DND-41 (cell line): ENCODE measurements around the gene GP9.

Experiments used
- EZH2 ChIP-seq: IDR thresholded peaks from 3 replicates; pipeline ENCODE4 v1.6.1; 2012; ENCODE audit warnings: borderline replicate concordance, low read depth, mild to moderate bottlenecking, moderate library complexity, low read length, inconsistent platforms; ENCODE audit not compliant: severe bottlenecking
- TF ChIP-seq, protein P1 (sequence below): IDR thresholded peaks from 2 replicates; pipeline ENCODE4 v1.5.1; 2012; ENCODE audit warnings: borderline replicate concordance, low read length, moderate library complexity, mild to moderate bottlenecking; ENCODE audit not compliant: poor library complexity, severe bottlenecking; ENCODE audit errors: extremely low read depth

DNA sequence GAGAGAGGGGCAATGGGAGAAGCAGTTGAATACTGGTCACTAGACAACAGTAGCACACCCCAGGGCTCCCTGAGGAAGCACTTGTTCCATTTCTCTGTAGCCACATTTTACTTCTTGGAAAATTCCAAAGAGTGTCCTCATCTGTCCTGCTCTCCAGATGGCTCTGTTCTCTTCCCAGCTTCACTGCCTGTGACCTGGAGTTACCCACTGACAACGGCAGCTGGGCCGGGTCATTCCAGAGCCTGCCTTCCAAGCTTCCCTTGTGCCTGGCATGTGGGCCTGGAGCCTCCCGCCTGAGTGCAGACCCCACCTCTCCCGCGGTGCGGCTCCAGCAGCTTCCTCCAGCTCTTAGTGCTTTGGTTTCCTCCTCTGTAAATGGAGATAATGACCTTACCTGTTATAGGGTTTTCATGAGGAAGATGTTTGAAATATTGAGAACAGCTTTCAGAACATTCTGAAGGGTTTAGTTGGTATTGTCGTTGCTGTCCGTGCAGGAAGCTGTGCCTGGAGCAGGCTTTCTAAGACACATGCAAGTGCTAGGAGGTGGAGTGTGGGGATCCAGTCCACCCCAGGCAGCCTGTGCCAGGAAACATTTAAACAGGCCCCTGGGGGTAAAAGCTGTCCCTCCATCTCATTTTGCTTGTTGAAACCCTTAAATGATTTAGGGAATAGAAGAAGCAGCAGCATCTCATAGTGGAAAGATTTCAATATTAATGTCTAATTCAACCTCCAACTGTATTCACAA is 34.7 kb upstream of the GP9 start:
- no peak for TF ChIP-seq EZH2
- TF ChIP-seq, protein P1, sequence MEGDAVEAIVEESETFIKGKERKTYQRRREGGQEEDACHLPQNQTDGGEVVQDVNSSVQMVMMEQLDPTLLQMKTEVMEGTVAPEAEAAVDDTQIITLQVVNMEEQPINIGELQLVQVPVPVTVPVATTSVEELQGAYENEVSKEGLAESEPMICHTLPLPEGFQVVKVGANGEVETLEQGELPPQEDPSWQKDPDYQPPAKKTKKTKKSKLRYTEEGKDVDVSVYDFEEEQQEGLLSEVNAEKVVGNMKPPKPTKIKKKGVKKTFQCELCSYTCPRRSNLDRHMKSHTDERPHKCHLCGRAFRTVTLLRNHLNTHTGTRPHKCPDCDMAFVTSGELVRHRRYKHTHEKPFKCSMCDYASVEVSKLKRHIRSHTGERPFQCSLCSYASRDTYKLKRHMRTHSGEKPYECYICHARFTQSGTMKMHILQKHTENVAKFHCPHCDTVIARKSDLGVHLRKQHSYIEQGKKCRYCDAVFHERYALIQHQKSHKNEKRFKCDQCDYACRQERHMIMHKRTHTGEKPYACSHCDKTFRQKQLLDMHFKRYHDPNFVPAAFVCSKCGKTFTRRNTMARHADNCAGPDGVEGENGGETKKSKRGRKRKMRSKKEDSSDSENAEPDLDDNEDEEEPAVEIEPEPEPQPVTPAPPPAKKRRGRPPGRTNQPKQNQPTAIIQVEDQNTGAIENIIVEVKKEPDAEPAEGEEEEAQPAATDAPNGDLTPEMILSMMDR = no peak
